ENCODE results near the gene LAMC1. TPM values are rescaled to one million over a fixed set of nuclear protein-coding genes. Genes with fewer than 3 reads are reported as not detected.
"Not testable (repeated sequence)": the region's sequence is repeated elsewhere in the genome, so short reads cannot be mapped to it uniquely, and the experiment has no call there.

The LAMC1 gene
- polyA plus RNA-seq, 3 donors = 286 to 314 (median 310) TPM

GRCh38 chr1:183065168-183065706 lies 42.0 kb downstream of the LAMC1 start:
- no peak for DNase-seq (ENCODE audit: extremely low read depth in 1 of 11, low read depth in 9 of 11, low spot score in 4 of 11)

GRCh38 chr1:183066432-183066831 lies 43.2 kb downstream of the LAMC1 start:
- DNase-seq (ENCODE audit: extremely low read depth in 1 of 11, low read depth in 9 of 11, low spot score in 4 of 11) = not testable (repeated sequence)

DNA sequence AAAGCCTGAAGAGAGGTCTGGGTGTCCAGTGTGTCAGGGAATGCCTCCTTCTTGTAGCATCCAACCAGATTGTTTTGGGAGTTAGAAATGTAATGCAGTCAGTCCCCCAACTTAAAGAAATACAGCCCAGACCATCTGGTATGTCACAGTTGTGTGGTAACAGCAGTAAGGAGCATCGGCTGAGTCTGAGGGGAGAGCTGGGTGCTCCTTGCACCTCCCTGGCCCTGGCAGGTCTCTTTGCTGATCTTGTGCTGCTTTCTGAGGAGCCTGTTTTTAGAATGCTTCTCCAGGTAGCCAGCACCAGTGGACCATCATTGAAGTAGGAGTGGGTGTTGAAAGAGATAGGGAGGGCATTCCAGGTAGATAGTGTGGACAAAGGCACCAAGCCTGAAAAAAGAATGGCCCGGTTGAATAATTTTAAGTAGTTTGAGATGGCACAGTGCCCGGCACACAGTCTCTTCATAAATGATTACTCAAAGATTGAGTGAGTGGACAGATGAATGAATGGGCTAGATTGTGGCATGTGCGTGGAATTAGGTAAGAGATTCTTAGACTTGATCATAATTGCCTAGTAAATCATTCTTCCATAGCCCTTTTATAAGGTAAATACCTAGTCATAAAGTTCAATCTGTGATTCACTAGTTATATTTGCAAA lies 46.5 kb downstream of the LAMC1 start:
- DNase-seq (ENCODE audit: extremely low read depth in 1 of 11, low read depth in 9 of 11, low spot score in 4 of 11) = no peak

- no peak for DNase-seq (ENCODE audit: extremely low read depth in 1 of 11, low read depth in 9 of 11, low spot score in 4 of 11)
These were observed 47.2 kb downstream of the LAMC1 start for GRCh38 chr1:183070234-183070922.

DNA sequence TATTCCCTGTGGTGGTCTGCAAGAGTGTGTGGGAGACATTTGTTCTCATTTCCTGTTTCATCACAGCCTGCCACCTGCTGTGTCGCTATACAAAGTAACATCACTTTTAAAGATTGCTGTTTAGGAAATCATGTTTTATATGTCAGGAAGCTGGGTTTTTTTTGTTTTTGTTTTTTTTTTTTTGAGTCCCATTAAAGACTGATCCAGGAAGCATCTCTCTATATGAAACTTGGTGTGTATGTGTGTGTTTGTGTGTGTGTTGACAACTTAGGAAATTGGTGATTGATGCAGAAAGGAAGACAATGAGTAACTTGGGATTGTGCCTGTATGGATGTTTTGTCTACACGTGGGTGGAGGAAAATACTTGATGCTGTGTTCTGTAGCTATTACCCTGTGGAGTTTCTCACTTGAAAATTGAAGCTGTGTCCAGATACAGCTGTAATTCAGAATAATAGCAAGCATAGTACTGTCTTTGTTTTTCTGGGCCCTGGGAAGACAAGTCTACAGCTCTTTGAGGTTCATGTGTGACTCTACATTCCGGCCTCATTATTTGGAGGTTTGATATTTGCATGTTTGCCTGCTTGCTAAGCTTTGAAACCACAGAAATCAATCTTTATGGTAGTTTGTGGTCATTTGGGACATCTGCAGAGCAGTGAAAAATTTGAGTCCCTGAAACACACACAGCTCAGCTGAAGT lies 47.9 kb downstream of the LAMC1 start:
- no peak for DNase-seq (ENCODE audit: extremely low read depth in 1 of 11, low read depth in 9 of 11, low spot score in 4 of 11)

- not testable (repeated sequence) for DNase-seq (ENCODE audit: extremely low read depth in 1 of 11, low read depth in 9 of 11, low spot score in 4 of 11)
These were observed 49.4 kb downstream of the LAMC1 start for GRCh38 chr1:183072595-183072994.

- DNase-seq (ENCODE audit: extremely low read depth in 1 of 11, low read depth in 9 of 11, low spot score in 4 of 11) = no peak
These were observed 50.1 kb downstream of the LAMC1 start for GRCh38 chr1:183073320-183073719.

DNA sequence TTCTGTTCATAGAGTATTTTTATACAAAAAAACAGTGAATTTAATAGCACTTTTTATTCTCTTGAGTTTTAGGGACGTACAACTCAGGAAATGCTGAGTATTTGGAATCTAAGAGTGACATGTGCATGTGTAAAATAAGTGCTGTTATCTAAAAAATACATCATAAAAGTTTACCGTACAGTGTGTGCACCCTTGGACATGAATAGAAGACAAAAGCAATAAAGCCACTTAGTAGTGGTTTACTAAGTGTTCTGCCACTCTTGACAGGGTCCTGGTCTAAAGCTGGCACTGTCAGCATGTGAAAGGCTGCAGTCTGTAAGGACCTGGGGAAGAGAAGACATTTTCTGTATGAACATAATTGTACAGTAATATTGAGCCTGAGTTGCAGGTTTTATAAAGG lies 51.0 kb downstream of the LAMC1 start:
- DNase-seq (ENCODE audit: extremely low read depth in 1 of 11, low read depth in 9 of 11, low spot score in 4 of 11) = no peak

DNA sequence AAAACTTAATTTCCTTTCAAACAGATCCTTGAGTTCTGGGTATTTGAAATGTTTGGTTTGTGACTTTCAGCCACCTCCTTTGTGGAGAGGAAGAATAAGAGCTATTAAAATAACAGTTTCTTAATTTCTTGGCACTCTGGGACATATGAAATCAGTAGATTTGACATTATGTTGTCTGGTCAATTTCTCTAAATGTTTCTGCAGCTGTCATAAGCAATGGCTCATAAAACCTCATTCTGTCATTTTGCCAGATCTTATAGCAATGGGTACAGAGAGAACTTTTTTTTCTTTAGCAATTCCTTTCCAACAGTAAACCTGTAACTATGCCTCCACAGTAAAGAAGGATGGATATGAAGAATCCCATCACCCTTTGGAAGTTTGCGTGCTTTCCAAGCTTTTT lies 52.6 kb downstream of the LAMC1 start:
- DNase-seq (ENCODE audit: extremely low read depth in 1 of 11, low read depth in 9 of 11, low spot score in 4 of 11) = no peak

DNA sequence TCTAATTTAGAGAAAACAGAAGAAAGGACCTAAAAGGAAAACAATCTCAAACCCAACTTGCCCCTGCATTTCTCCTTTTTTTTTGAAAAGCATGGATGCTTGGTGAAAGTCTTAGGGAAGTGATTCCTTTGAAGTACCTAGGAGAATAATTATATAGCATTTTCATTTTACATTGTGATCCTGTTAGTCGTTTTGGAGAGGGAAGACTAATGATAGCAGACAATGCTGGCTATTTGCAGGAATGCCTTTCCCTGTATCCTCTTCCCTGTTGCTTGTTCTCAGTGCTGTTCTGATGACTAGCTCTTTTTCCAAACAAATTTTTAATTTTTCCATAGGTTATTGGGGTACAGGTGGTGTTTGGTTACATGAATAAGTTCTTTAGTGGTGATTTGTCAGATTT lies 53.9 kb downstream of the LAMC1 start:
- no peak for DNase-seq (ENCODE audit: extremely low read depth in 1 of 11, low read depth in 9 of 11, low spot score in 4 of 11)

DNA sequence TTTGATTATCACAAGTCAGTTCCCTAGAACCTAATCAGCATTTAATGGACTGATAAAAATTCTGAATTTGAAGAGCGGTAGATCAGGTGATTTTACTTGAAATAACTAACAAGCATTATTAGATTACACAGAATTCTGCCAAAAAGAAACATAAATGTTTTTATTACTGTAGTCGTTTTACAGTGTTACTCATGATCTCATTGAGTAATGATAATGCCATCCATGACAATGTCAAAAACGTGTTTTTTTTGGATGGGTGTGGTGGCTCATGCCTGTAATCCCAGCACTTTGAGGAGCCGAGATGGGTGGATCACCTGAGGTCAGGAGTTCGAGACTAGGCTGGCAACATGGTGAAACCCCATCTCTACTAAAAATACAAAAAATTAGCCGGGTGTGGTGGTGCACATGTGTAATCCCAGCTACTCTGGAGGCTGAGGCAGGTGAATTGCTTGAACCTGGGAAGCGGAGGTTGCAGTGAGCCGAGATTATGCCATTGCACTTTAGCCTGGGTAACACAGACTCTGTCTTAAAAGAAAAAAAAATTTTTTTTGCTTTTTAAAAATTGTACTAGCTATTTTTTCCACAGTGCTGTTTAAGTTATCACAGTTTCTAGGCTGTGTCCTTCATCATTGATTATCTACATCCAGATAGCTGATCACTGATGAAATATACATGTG lies 56.6 kb downstream of the LAMC1 start:
- no peak for DNase-seq (ENCODE audit: extremely low read depth in 1 of 11, low read depth in 9 of 11, low spot score in 4 of 11)

DNA sequence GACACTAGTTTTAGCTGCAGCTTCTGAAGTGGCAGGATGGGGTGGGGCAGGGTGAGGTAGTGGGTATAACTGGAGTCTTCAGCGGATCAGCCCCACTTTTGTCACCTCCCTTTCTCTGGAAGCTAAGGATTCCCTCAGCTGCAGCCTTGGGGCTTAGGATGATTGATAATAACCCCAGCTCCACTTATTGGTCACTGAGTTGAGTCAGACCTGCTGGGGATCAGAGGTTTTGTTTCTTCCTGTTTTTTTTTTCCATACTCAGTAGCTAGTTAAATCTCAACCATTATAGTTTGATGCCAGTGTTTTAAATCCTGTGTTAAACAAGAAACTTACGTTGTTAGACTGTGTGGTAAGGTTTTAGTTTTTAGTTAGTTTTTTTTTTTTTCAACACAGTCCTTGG lies 57.2 kb downstream of the LAMC1 start:
- no peak for DNase-seq (ENCODE audit: extremely low read depth in 1 of 11, low read depth in 9 of 11, low spot score in 4 of 11)

DNA sequence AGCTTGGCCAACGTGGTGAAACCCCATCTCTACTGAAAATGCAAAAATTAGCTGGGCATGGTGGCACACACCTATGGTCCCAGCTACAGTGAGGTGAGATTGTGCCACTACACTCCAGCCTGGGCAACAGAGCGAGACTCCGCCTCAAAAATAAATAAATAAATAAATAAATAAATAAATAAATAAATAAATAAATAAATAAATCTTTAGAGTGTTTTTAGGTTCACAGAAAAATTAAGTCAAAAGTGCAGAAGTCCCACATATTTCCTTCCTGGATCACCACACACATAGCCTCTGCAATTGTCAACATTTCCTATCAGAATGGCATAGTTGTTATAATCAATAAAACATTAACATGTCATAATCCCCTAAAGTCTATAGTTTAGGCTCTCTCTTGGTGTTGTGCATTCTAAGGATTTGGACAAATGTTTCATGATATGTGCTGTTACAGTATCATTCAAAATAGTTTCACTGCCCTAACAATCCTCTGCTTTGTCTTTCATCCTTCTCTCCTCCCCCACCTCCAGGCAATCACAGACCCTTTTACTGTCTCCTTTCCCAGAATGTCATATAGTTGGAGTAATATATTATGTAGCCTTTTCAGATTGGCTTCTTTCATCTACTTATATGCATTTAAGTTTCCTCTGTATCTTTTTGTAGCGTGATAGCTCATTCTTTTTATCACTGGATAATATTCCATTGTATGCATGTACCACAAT lies 58.3 kb downstream of the LAMC1 start:
- no peak for DNase-seq (ENCODE audit: extremely low read depth in 1 of 11, low read depth in 9 of 11, low spot score in 4 of 11)

GRCh38 chr1:183082650-183083049 lies 59.4 kb downstream of the LAMC1 start:
- DNase-seq (ENCODE audit: extremely low read depth in 1 of 11, low read depth in 9 of 11, low spot score in 4 of 11) = no peak

DNA sequence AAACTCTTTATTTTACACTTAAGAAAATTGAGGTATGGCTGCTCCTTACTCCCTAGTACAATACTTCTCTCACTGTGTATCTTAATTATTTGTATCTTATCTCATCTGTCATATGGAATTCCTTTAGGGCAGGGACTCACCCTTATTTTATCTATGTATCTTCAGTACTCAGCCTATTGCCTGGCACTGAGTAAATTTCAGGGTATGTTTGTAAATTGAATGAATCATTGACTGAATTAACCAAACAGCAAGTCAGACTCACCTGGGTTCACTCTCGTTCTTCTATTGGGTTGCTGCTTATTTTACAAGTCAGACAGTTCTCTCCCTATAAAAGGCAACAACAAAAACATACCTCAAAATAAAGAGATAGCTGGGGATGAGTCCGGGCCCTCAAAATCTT lies 63.8 kb downstream of the LAMC1 start:
- DNase-seq (ENCODE audit: extremely low read depth in 1 of 11, low read depth in 9 of 11, low spot score in 4 of 11) = no peak

DNA sequence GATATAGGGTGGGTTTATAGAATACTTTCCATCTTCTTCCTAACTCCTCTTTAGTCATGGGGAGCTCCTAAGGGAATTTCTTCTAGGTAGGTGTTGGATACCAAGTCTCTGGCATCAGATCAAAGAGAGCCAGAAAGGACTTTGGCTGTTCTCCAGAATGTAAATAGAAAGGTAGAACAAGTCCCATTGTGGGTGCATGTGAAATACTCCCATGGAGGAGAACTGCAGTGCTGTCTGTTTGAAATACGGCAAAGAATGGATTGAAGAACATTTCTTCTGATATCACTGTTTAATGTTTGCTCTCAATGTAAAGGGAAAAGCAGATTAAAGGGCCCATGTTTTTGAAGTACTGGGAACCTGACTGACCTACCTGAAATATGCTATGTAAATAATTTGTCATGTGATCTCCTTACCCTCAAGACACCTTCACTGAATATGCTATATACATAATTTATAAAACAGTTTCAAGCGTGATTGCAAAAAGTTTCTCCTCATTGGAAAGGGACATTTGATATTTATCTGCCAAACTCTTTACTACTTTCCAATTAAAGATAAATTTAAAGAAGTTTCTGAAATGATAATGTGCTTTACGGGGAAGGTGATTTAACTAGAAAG lies 65.9 kb downstream of the LAMC1 start:
- no peak for DNase-seq (ENCODE audit: extremely low read depth in 1 of 11, low read depth in 9 of 11, low spot score in 4 of 11)

DNA sequence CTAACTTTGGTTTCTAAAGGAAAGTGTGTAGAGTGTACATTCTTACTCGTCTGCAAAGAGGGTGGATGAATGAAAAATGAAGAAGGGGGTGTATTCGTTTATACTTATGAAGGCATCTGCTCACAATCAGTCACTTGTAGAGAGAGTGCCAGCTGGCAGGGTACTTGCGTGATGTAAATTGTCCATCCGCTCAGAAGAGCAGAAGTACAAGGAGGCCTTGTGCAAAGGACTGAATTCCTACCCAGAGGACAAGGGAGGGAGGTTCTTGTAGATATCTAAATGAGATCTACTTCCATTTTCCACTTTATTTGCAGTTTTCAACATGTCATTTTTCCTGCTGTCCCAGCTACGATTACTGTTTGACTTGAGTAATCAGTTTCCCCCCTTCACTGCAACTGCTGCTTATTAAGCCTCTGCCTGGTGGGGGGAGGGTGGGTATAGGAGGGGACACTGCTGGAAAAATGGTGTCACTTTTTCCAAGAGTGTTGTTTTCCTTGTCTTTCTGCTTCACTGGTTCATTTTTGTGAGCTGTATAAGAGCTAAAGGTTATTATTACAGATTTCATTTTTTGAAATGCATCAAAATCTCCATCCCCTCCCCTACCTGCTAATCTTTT lies 67.3 kb downstream of the LAMC1 start:
- DNase-seq (ENCODE audit: extremely low read depth in 1 of 11, low read depth in 9 of 11, low spot score in 4 of 11) = no peak

GRCh38 chr1:183091181-183091580 lies 68.0 kb downstream of the LAMC1 start:
- DNase-seq (ENCODE audit: extremely low read depth in 1 of 11, low read depth in 9 of 11, low spot score in 4 of 11) = no peak
